ENCODE results near the gene FSD1L.

FSD1L gene

GRCh38 chr9:105455836-105456475 lies 8.1 kb downstream of the FSD1L start:
- TF ChIP-seq ZNF596 (tag by site-specific recombination; IDR thresholded peaks at IDR 0.05): no peak
- TF ChIP-seq ZNF366 (tag by site-specific recombination; conservative IDR thresholded peaks at IDR 0.05): no peak
- TF ChIP-seq ZFP41 (tag by site-specific recombination; IDR thresholded peaks at IDR 0.05; ENCODE audit: borderline replicate concordance): no peak
- TF ChIP-seq ZBTB20 (tag by site-specific recombination; IDR thresholded peaks at IDR 0.05): no peak
- no peak for TF ChIP-seq RBAK (tag by site-specific recombination; IDR thresholded peaks at IDR 0.05)
- TF ChIP-seq ATF2 (tag by site-specific recombination; IDR thresholded peaks at IDR 0.05; ENCODE audit: low read depth): no peak
- TF ChIP-seq ZNF19 (tag by site-specific recombination; IDR thresholded peaks at IDR 0.05; ENCODE audit: low read depth): no peak
- TF ChIP-seq ZNF10 (tag by site-specific recombination; IDR thresholded peaks at IDR 0.05): no peak
- no peak for TF ChIP-seq ZBTB7A (tag by site-specific recombination; IDR thresholded peaks at IDR 0.05; ENCODE audit: low read depth)
- TF ChIP-seq ZNF398 (tag by site-specific recombination; IDR thresholded peaks at IDR 0.05): no peak
- TF ChIP-seq ZNF76 (tag by site-specific recombination; IDR thresholded peaks at IDR 0.05; ENCODE audit: borderline replicate concordance, low read depth): no peak
- no peak for TF ChIP-seq SALL2 (tag by site-specific recombination; IDR thresholded peaks at IDR 0.05; ENCODE audit: borderline replicate concordance)
- TF ChIP-seq FEZF1 (tag by site-specific recombination; IDR thresholded peaks at IDR 0.05): no peak
- peaks cover 0 to 11% of the 10 kb centered on the region in 2 experiments; a peak in 1 of 3 replicates for H3K36me3 ChIP-seq (ENCODE audit: control insufficient read depth in 2 of 2, insufficient read depth in 1 of 2, low read length in 2 of 2)
- ChIA-PET POLR2A (no interaction called here), CTCF (no interaction called here)
- H3K27ac ChIP-seq (ENCODE audit: extremely low read depth, low read depth, low read length): no peak overlapping the region
- no peaks in the 10 kb centered on the region for H3K4me1 ChIP-seq (ENCODE audit: control insufficient read depth, insufficient read depth, low read length)
- H3K4me3 ChIP-seq (ENCODE audit: low read depth, low read length): no peak overlapping the region
- no peaks in the 10 kb centered on the region for H3K9me3 ChIP-seq (ENCODE audit: control insufficient read depth, insufficient read depth, low read depth, low read length)

GRCh38 chr9:105457560-105458294 lies 9.9 kb downstream of the FSD1L start:
- Histone ChIP-seq H3K4me3 (ENCODE audit: low read depth, low read length) (no peak overlapping the region), H3K4me1 (ENCODE audit: control insufficient read depth, insufficient read depth, low read length) (no peaks in the 10 kb centered on the region), H3K9me3 (ENCODE audit: control insufficient read depth, insufficient read depth, low read depth, low read length) (no peaks in the 10 kb centered on the region), H3K27ac (ENCODE audit: extremely low read depth, low read depth, low read length) (no peak overlapping the region), H3K36me3 (ENCODE audit: control insufficient read depth in 2 of 2, insufficient read depth in 1 of 2, low read length in 2 of 2) (peaks cover 0 to 11% of the 10 kb centered on the region in 2 experiments; a peak in 1 of 3 replicates)
- CTCF ChIA-PET: no interaction called here
- POLR2A ChIA-PET: no interaction called here
- TF ChIP-seq ZNF146 (tag by site-specific recombination; IDR thresholded peaks at IDR 0.05): no peak
- no peak for TF ChIP-seq ZNF704 (tag by site-specific recombination; IDR thresholded peaks at IDR 0.05)
- TF ChIP-seq KLF9 (tag by site-specific recombination; IDR thresholded peaks at IDR 0.05; ENCODE audit: low read depth): no peak
- TF ChIP-seq KLF16 (tag by site-specific recombination; IDR thresholded peaks at IDR 0.05): no peak
- no peak for TF ChIP-seq KLF7 (tag by site-specific recombination; IDR thresholded peaks at IDR 0.05; ENCODE audit: borderline replicate concordance)
- no peak for TF ChIP-seq ZSCAN18 (tag by site-specific recombination; IDR thresholded peaks at IDR 0.05)
- TF ChIP-seq ATF2 (tag by site-specific recombination; IDR thresholded peaks at IDR 0.05; ENCODE audit: low read depth): no peak
